Activated CD8-positive, alpha-beta T cell treated with anti-CD3 and anti-CD28 coated beads for 36 hours (primary cell): Measurements from ENCODE around the gene FERMT3. TPM values are rescaled to one million over a fixed set of nuclear protein-coding genes. Genes with fewer than 3 reads are reported as not detected.

Experiments
- ATAC-seq: fragments of 200-7000 bp; cut with Tn5 transposase; one replicate; pipeline ENCODE4 v1.10.0; 2021; ENCODE audit warnings: mild to moderate bottlenecking, moderate library complexity
- CTCF ChIA-PET: fragments of 350-600 bp; sonication (Branson Sonifier 250); formaldehyde crosslinking; loops from one replicate; lab custom pipeline; 2021; ENCODE audit warnings: antibody characterized with exemption; lab: Charles Lee
- POLR2A ChIA-PET: fragments of 350-600 bp; sonication (Branson Sonifier 250); formaldehyde crosslinking; loops from one replicate; lab custom pipeline; 2021; ENCODE audit warnings: antibody characterized with exemption; lab: Charles Lee
- DNase-seq: peaks from one replicate; pipeline ENCODE4 v3.0.0-alpha.2; 2020
- H3K27ac Mint-ChIP-seq: one replicate; pipeline ENCODE4 v1.8.0; 2021; ENCODE audit warnings: mild to moderate bottlenecking, mixed read lengths
- H3K27me3 Mint-ChIP-seq: one replicate; pipeline ENCODE4 v1.8.0; 2021; ENCODE audit warnings: mixed read lengths
- H3K36me3 Mint-ChIP-seq: one replicate; pipeline ENCODE4 v1.8.0; 2021; ENCODE audit warnings: low read depth, mixed read lengths
- H3K4me1 Mint-ChIP-seq: one replicate; pipeline ENCODE4 v1.8.0; 2021; ENCODE audit warnings: low read depth, mixed read lengths
- H3K4me3 Mint-ChIP-seq: one replicate; pipeline ENCODE4 v1.8.0; 2021; ENCODE audit warnings: mild to moderate bottlenecking, moderate library complexity, mixed read lengths
- H3K9me3 Mint-ChIP-seq: one replicate; pipeline ENCODE4 v1.8.0; 2021; ENCODE audit warnings: mixed read lengths
- intact Hi-C: fragments of 100-400 bp; cut with micrococcal nuclease; formaldehyde crosslinking; loops from one replicate; pipeline ENCODE4 v1.10.0; 2022
- total RNA-seq, 2 experiments: library from RNA; stranded (reverse); gene quantifications; one replicate each; pipeline ENCODE4 v1.2.3, GENCODE V29; 2021
- TF ChIP-seq, protein P1 (sequence below): fragments of 200-600 bp; IDR thresholded peaks from one replicate; pipeline ENCODE4 v1.8.0; 2022; ENCODE audit warnings: antibody characterized with exemption, mild to moderate bottlenecking

Gene FERMT3
- total RNA-seq, 2 experiments from 2014 or later: 210 to 214 TPM

GRCh38 chr11:64224891-64225607 is 18.5 kb downstream of the FERMT3 start:
- no peaks in the 10 kb centered on the region for H3K27me3 Mint-ChIP-seq
- H3K4me3 Mint-ChIP-seq: peak overlapping the region; percentile 89
- POLR2A ChIA-PET: interaction anchor here (0.6 to 6.0 kb wide), 9 partner anchors 9 to 1788 kb away, joined by 3 to 151 read pairs (median 7); partner anchors contain the start of genes FERMT3 and FKBP2
- intact Hi-C loops: no loop called here
- DNase-seq: no peak
- ATAC-seq: no peak
- H3K9me3 Mint-ChIP-seq: no peaks in the 10 kb centered on the region
- CTCF ChIA-PET: interaction anchor here (1.3 to 5.3 kb wide), 5 partner anchors 8 to 118 kb away, joined by 3 to 45 read pairs (median 6); partner anchors contain the start of gene FERMT3
- H3K36me3 Mint-ChIP-seq: peaks cover 12% of the 10 kb centered on the region
- H3K4me1 Mint-ChIP-seq: peaks cover 28% of the 10 kb centered on the region
- TF ChIP-seq, protein P1, sequence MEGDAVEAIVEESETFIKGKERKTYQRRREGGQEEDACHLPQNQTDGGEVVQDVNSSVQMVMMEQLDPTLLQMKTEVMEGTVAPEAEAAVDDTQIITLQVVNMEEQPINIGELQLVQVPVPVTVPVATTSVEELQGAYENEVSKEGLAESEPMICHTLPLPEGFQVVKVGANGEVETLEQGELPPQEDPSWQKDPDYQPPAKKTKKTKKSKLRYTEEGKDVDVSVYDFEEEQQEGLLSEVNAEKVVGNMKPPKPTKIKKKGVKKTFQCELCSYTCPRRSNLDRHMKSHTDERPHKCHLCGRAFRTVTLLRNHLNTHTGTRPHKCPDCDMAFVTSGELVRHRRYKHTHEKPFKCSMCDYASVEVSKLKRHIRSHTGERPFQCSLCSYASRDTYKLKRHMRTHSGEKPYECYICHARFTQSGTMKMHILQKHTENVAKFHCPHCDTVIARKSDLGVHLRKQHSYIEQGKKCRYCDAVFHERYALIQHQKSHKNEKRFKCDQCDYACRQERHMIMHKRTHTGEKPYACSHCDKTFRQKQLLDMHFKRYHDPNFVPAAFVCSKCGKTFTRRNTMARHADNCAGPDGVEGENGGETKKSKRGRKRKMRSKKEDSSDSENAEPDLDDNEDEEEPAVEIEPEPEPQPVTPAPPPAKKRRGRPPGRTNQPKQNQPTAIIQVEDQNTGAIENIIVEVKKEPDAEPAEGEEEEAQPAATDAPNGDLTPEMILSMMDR: no peak
- H3K27ac Mint-ChIP-seq: peak overlapping the region; percentile 87

GRCh38 chr11:64225608-64226506 is 19.3 kb downstream of the FERMT3 start, which contains the start of the genes NUDT22 and TRPT1:
NUDT22 (plus strand) TSS chr11:64226274; CDS start chr11:64226653, 379 bp downstream.
TRPT1 (minus strand) TSS chr11:64226186; CDS start chr11:64225860, 326 bp downstream.
- peak; percentile 71 for ATAC-seq
- peak within 1 kb of the TSS; percentile 89 for H3K4me3 Mint-ChIP-seq
- DNase-seq: peak; percentile 94

DNA sequence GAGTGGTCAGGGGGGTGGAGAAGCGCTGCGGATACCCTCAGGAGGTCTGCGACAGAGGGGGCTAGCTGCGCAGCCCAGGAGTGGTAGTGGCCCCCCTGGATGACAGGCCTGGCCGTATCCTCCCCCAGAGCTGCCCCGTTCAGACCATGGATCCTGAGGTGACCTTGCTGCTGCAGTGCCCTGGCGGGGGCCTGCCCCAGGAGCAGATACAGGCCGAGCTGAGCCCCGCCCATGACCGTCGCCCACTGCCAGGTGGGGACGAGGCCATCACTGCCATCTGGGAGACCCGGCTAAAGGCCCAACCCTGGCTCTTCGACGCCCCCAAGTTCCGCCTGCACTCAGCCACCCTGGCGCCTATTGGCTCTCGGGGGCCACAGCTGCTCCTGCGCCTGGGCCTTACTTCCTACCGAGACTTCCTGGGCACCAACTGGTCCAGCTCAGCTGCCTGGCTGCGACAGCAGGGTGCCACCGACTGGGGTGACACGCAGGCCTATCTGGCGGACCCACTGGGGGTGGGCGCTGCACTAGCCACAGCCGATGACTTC is 20.1 kb downstream of the FERMT3 start:
- Mint-ChIP-seq H3K4me3 (peak overlapping the region; percentile 89), H3K27ac (peak overlapping the region; percentile 85), H3K36me3 (peaks cover 11% of the 10 kb centered on the region), H3K27me3 (no peaks in the 10 kb centered on the region), H3K4me1 (peaks cover 33% of the 10 kb centered on the region), H3K9me3 (no peaks in the 10 kb centered on the region)
- POLR2A ChIA-PET: interaction anchor here (0.6 to 6.0 kb wide), 12 partner anchors 11 to 78 kb away, joined by 3 to 151 read pairs (median 5); partner anchors contain the start of genes BAD, FERMT3, FKBP2 and PLCB3
- ATAC-seq: peak; percentile 51
- TF ChIP-seq, protein P1: no peak
- CTCF ChIA-PET: interaction anchor here (1.0 to 5.3 kb wide), 11 partner anchors 9 to 78 kb away, joined by 3 to 45 read pairs (median 7); partner anchors contain the start of genes CATSPERZ, FERMT3 and PLCB3
- DNase-seq: peak; percentile 85
- intact Hi-C loops: no loop called here

More at GRCh38 chr11:64225608-64226506, 19.3 kb downstream of the FERMT3 start, which contains the start of the genes NUDT22 and TRPT1:
- peaks cover 12% of the 10 kb centered on the region for H3K36me3 Mint-ChIP-seq
- intact Hi-C loops: no loop called here
- H3K27ac Mint-ChIP-seq: peak within 1 kb of the TSS; percentile 87
- TF ChIP-seq, protein P1: peak; percentile 42
- no peaks in the 10 kb centered on the region for H3K9me3 Mint-ChIP-seq
- CTCF ChIA-PET: interaction anchor here (1.0 to 5.3 kb wide), 11 partner anchors 9 to 79 kb away, joined by 3 to 45 read pairs (median 7); partner anchors contain the start of genes CATSPERZ, FERMT3 and PLCB3
- POLR2A ChIA-PET: interaction anchor here (0.7 to 6.0 kb wide), 11 partner anchors 9 to 78 kb away, joined by 3 to 151 read pairs (median 5); partner anchors contain the start of genes BAD, FERMT3, FKBP2 and STIP1
- peaks cover 30% of the 10 kb centered on the region for H3K4me1 Mint-ChIP-seq
- H3K27me3 Mint-ChIP-seq: no peaks in the 10 kb centered on the region

GRCh38 chr11:64227405-64227956 is 21.0 kb downstream of the FERMT3 start:
- H3K27ac Mint-ChIP-seq: peak overlapping the region; percentile 85
- ChIA-PET POLR2A (interaction anchor here (0.6 to 6.0 kb wide), 9 partner anchors 9 to 217 kb away, joined by 3 to 151 read pairs (median 5); partner anchors contain the start of genes FERMT3, FKBP2 and STIP1), CTCF (interaction anchor here (1.9 to 5.3 kb wide), 6 partner anchors 11 to 77 kb away, joined by 7 to 45 read pairs (median 10); partner anchors contain the start of genes CATSPERZ, FERMT3 and PLCB3)
- H3K27me3 Mint-ChIP-seq: no peaks in the 10 kb centered on the region
- ATAC-seq (no peak), DNase-seq (no peak)
- intact Hi-C loops: no loop called here
- TF ChIP-seq, protein P1: no peak
- H3K4me1 Mint-ChIP-seq: peaks cover 36% of the 10 kb centered on the region
- H3K9me3 Mint-ChIP-seq: no peaks in the 10 kb centered on the region
- H3K36me3 Mint-ChIP-seq: peaks cover 10% of the 10 kb centered on the region
- peak overlapping the region; percentile 89 for H3K4me3 Mint-ChIP-seq
